Suprapubic skin (tissue), 3 donors: ENCODE data around the gene TSACC.

ENCODE experiments used
- POLR2AphosphoS5 ChIP-seq, 3 donors: sonication (generic); formaldehyde crosslinking; IDR thresholded peaks; one replicate each; pipeline ENCODE4 v1.6.1; 2017; ENCODE audit warnings: antibody characterized with exemption in 3 of 3
- TF ChIP-seq, protein P1 (sequence below), 2 donors: fragments of 200-600 bp in 1 of 2; fragments of 450-650 bp in 1 of 2; sonication (generic) in 1 of 2; IDR thresholded peaks; one replicate each; pipeline ENCODE4 v1.5.1; 2016 to 2019; ENCODE audit warnings: antibody characterized with exemption in 2 of 2, mild to moderate bottlenecking in 1 of 2, moderate library complexity in 1 of 2

DNA sequence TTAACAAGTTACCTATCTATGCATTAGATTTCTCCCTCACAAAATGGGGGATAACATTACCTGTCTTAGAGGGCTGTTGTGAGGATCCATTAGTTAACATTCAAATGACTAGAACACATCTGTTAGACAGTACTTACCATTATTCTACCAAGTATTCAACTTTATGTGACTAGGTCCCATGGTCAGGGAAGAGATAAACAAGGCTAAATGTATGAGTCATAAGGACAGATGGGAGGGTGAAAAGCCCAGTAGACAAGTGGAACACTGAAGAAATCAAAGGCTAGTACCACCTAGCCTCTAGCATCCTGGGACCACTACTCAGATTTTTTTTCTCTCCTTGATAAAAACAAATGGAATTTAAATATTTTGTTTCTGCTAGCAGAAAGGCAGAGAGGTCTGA, 30.2 kb upstream of the TSACC start:
- TF ChIP-seq, protein P1, sequence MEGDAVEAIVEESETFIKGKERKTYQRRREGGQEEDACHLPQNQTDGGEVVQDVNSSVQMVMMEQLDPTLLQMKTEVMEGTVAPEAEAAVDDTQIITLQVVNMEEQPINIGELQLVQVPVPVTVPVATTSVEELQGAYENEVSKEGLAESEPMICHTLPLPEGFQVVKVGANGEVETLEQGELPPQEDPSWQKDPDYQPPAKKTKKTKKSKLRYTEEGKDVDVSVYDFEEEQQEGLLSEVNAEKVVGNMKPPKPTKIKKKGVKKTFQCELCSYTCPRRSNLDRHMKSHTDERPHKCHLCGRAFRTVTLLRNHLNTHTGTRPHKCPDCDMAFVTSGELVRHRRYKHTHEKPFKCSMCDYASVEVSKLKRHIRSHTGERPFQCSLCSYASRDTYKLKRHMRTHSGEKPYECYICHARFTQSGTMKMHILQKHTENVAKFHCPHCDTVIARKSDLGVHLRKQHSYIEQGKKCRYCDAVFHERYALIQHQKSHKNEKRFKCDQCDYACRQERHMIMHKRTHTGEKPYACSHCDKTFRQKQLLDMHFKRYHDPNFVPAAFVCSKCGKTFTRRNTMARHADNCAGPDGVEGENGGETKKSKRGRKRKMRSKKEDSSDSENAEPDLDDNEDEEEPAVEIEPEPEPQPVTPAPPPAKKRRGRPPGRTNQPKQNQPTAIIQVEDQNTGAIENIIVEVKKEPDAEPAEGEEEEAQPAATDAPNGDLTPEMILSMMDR (IDR thresholded peaks at IDR 0.05), result no peak
- TF ChIP-seq POLR2AphosphoS5 (IDR thresholded peaks at IDR 0.05), result no peak
